ENCODE measurements around the gene UGT2B15. TPM values are rescaled to one million over a fixed set of nuclear protein-coding genes. Genes with fewer than 3 reads are reported as not detected.
"Not testable (repeated sequence)": the region's sequence is repeated elsewhere in the genome, so short reads cannot be mapped to it uniquely, and the experiment has no call there.

UGT2B15 gene
- total RNA-seq (2012; rRNA removed): not detected in 2 replicates

DNA sequence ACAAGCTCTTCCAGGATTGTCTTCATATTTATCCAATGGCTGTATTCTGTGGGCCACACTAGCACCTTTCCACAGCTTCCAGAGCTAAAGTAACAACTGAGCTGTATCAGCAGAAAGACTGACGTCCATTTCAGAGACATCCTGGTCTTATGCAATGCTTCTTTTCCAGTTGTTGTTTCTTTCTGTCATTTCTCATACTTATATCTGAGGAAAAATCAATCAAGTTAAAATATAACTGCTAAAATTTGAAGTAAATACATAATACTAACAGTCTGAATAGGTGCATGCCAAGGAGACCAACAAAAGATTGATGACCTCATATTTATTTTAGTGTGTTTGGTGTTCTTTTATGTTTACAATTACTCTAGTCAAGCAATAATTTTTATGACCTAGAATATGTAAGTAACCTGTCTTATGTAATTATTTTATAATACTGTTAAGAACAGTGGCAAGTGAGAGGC, at the start of gene UGT2B15:
Gene UGT2B15 (minus strand): TSS at position 174 of the 461 bp plus-strand sequence. CDS start 34 bp downstream, at position 140.
- H3K9ac ChIP-seq (ENCODE audit: low read depth, low read length); H3K27me3 ChIP-seq (ENCODE audit: control insufficient read depth, insufficient read depth, low read length); H3K4me1 ChIP-seq (ENCODE audit: control insufficient read depth, insufficient read depth, low read length); H3K4me2 ChIP-seq (ENCODE audit: low read length); H3K9me3 ChIP-seq (replicated peaks; ENCODE audit: low read length); H3K4me3 ChIP-seq (ENCODE audit: low read length); H3K36me3 ChIP-seq (ENCODE audit: insufficient read depth, low read length): not testable (repeated sequence)

DNA sequence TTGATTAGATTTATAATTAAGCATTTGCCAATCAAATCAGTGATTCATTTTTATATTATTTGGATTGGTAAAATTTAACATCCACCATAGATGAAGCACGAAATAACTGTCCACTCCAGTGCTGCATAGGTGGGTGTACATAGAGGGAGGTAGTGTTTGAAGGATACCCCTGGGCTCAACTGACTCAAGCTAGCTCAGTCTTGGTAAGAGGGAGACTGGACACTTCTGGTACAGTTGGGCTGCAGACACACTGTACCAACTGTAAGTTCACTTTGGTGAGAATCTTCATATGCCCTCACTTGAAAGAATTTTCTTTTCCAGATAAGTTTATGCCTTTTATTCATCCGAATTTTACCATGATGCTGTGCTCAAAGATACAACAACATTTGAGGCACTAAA, 48.6 kb upstream of the UGT2B15 start:
- Histone ChIP-seq H3K27me3 (ENCODE audit: control insufficient read depth, insufficient read depth, low read length) (no peaks in the 10 kb centered on the region), H3K36me3 (ENCODE audit: insufficient read depth, low read length) (no peaks in the 10 kb centered on the region), H3K4me2 (ENCODE audit: low read length) (no peak overlapping the region), H3K9ac (ENCODE audit: low read depth, low read length) (no peak overlapping the region), H3K4me3 (ENCODE audit: low read length) (no peak overlapping the region), H3K9me3 (replicated peaks; ENCODE audit: low read length) (no peaks in the 10 kb centered on the region), H3K4me1 (ENCODE audit: control insufficient read depth, insufficient read depth, low read length) (no peaks in the 10 kb centered on the region)

DNA sequence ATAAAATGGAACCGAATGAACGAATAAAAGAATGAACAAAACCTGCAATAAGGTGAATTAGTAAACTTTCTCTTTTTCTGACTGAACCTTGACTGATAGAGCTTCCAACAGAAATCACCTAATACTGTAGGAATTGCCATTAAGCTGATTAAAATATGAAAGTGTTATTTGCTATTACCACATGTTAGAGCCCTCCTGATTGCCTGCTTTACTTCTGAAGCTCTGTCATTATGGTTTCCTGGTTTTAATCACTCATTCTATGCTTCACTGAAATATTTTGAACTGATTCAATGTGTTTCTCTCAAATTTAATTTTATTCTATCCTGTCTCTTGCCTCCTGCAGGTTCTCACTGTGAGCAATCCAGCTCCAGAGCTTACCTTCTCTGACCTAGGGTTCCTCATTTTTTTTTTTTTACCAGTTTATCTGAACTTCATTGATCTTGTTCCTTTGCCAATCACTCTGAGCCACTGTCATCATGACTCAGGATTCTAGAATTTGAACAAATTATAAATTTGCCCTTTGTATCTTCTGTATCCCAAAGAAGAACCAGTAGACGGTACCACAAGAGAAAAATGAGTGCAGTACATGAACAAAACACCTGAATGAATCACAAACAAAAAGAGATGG, 48.1 kb upstream of the UGT2B15 start:
- Histone ChIP-seq H3K9me3 (replicated peaks; ENCODE audit: low read length) (no peaks in the 10 kb centered on the region), H3K4me2 (ENCODE audit: low read length) (no peak overlapping the region), H3K9ac (ENCODE audit: low read depth, low read length) (no peak overlapping the region), H3K27me3 (ENCODE audit: control insufficient read depth, insufficient read depth, low read length) (no peaks in the 10 kb centered on the region), H3K4me1 (ENCODE audit: control insufficient read depth, insufficient read depth, low read length) (no peaks in the 10 kb centered on the region), H3K36me3 (ENCODE audit: insufficient read depth, low read length) (no peaks in the 10 kb centered on the region), H3K4me3 (ENCODE audit: low read length) (no peak overlapping the region)

DNA sequence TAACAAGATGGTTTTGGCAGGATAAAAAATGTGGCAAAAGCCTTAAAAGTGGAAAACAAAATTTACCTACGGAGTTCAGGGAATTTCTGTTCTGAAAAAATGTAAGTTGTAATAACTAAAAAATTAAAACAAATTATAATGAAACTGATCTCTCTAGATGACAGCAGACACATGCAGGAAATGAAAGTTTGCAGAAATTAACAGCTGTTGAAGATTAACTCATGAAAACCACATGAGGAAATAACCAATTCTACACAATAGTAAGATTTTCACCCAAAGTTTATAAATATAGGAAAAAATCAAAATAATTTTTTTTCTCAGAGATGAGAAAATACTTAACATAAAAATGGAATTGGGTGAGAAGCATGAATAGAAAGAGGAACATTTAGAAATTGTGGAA, 47.5 kb upstream of the UGT2B15 start:
- H3K4me2 ChIP-seq (ENCODE audit: low read length): no peak overlapping the region

DNA sequence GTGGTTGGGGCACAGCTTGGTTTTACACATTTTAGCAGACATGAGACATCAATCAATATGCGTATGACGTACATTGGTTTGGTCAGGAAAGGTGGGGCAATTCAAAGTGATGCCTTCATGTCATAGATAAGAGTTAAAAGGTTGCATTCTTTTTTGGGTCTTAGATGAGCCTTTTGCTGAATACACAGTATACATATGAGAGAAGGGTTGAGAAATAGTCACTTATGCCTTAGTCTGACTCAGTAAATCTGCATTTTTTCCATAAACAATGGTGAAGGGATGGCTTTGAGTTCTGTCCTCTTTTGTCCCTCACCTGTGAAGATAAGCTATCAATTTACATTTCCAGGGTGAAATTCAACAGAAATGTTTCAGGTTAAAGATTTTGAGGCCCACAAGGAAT, 43.9 kb upstream of the UGT2B15 start:
- Histone ChIP-seq H3K27me3 (ENCODE audit: control insufficient read depth, insufficient read depth, low read length) (no peaks in the 10 kb centered on the region), H3K4me2 (ENCODE audit: low read length) (no peak overlapping the region), H3K36me3 (ENCODE audit: insufficient read depth, low read length) (no peaks in the 10 kb centered on the region), H3K4me1 (ENCODE audit: control insufficient read depth, insufficient read depth, low read length) (no peaks in the 10 kb centered on the region), H3K9me3 (replicated peaks; ENCODE audit: low read length) (no peaks in the 10 kb centered on the region), H3K9ac (ENCODE audit: low read depth, low read length) (no peak overlapping the region), H3K4me3 (ENCODE audit: low read length) (no peak overlapping the region)

More for the DNA sequence above, 47.5 kb upstream of the UGT2B15 start:
- Histone ChIP-seq H3K36me3 (ENCODE audit: insufficient read depth, low read length) (no peaks in the 10 kb centered on the region), H3K9ac (ENCODE audit: low read depth, low read length) (no peak overlapping the region), H3K9me3 (replicated peaks; ENCODE audit: low read length) (no peaks in the 10 kb centered on the region), H3K27me3 (ENCODE audit: control insufficient read depth, insufficient read depth, low read length) (no peaks in the 10 kb centered on the region), H3K4me1 (ENCODE audit: control insufficient read depth, insufficient read depth, low read length) (no peaks in the 10 kb centered on the region), H3K4me3 (ENCODE audit: low read length) (no peak overlapping the region)

DNA sequence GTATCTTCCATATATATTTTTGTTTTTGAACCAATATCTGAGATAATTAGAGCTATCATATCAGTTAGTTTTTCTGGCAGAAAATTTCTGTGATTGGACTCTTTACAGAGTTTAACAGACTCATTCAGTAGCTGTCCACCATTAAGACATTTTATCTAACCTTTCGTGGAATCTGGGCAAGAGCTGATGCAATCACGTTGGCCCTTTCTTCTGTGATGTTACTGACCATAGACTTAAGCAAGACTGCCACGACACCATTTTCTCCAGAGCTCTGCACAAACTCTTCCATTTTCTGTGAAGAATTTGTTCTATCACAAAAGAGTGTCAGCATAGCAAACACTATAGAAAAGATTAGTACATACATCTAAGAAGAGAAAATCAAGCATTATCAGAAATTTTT, 41.8 kb upstream of the UGT2B15 start:
- H3K4me2 ChIP-seq (ENCODE audit: low read length): no peak overlapping the region
- H3K9me3 ChIP-seq (replicated peaks; ENCODE audit: low read length): no peaks in the 10 kb centered on the region
- H3K27me3 ChIP-seq (ENCODE audit: control insufficient read depth, insufficient read depth, low read length): no peaks in the 10 kb centered on the region
- no peaks in the 10 kb centered on the region for H3K36me3 ChIP-seq (ENCODE audit: insufficient read depth, low read length)
- H3K4me3 ChIP-seq (ENCODE audit: low read length): no peak overlapping the region
- H3K9ac ChIP-seq (ENCODE audit: low read depth, low read length): no peak overlapping the region
- H3K4me1 ChIP-seq (ENCODE audit: control insufficient read depth, insufficient read depth, low read length): no peaks in the 10 kb centered on the region

DNA sequence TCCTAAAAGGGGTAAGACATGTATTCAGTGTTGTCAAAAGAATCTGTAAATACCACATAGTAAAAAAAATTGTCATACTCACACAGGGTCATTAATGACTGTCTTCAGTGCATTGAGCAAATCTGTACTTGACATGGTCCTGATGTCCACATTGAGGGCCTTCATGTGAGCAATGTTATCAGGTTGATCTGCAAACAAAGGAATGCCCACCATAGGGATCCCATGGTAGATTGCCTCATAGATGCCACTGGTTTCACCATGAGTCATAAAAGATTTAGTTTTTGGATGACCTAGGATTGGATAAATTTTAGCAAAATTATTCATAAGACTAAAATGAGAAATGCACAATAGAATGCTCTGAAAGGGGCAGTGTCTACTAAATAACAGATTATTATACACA, 38.1 kb upstream of the UGT2B15 start:
- Histone ChIP-seq H3K36me3 (ENCODE audit: insufficient read depth, low read length) (no peaks in the 10 kb centered on the region), H3K4me3 (ENCODE audit: low read length) (no peak overlapping the region), H3K4me2 (ENCODE audit: low read length) (no peak overlapping the region), H3K9me3 (replicated peaks; ENCODE audit: low read length) (no peaks in the 10 kb centered on the region), H3K9ac (ENCODE audit: low read depth, low read length) (no peak overlapping the region), H3K4me1 (ENCODE audit: control insufficient read depth, insufficient read depth, low read length) (no peaks in the 10 kb centered on the region), H3K27me3 (ENCODE audit: control insufficient read depth, insufficient read depth, low read length) (no peaks in the 10 kb centered on the region)

DNA sequence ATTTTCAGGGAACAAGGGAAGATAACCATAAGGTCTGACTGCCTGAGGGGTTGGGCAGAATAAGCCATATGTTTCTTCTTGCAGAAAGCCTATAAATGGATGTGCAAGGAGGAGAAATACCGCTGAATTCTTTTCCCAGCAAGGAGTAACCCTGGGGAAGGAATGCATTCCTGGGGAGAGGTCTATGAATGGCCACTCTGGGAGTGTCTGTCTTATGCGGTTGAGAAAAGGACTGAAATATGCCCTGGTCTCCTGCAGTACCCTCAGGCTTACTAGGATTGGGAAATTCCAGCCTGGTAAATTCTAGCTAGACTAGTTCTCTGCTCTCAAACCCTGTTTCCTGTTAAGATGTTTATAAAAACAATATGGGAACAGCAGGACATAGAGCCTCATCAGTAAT, 32.7 kb upstream of the UGT2B15 start:
- not testable (repeated sequence) for H3K4me3 ChIP-seq (ENCODE audit: low read length); H3K27me3 ChIP-seq (ENCODE audit: control insufficient read depth, insufficient read depth, low read length); H3K4me2 ChIP-seq (ENCODE audit: low read length); H3K9ac ChIP-seq (ENCODE audit: low read depth, low read length); H3K4me1 ChIP-seq (ENCODE audit: control insufficient read depth, insufficient read depth, low read length); H3K9me3 ChIP-seq (replicated peaks; ENCODE audit: low read length); H3K36me3 ChIP-seq (ENCODE audit: insufficient read depth, low read length)

DNA sequence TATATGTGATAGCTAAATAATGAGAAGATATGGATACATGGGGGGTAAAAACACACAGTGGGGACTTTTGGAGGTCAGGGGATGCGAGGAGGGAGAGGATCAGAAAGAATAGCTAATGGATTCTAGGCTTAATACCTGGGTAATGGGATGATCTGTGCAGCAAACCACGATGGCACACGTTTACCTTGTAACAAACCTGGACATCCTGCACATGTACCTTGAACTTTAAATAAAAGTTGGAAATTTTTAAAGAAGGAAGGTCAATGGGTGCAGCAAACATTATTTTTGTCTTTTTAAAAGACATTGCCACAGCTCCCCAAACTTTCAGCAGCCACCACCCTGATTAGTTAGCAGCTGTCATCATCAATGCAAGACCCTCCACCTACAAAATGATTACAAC, 29.7 kb upstream of the UGT2B15 start:
- H3K4me1 ChIP-seq (ENCODE audit: control insufficient read depth, insufficient read depth, low read length): no peaks in the 10 kb centered on the region
- no peak overlapping the region for H3K4me3 ChIP-seq (ENCODE audit: low read length)
- no peaks in the 10 kb centered on the region for H3K36me3 ChIP-seq (ENCODE audit: insufficient read depth, low read length)
- no peak overlapping the region for H3K9ac ChIP-seq (ENCODE audit: low read depth, low read length)
- no peak overlapping the region for H3K4me2 ChIP-seq (ENCODE audit: low read length)
- no peaks in the 10 kb centered on the region for H3K9me3 ChIP-seq (replicated peaks; ENCODE audit: low read length)
- no peaks in the 10 kb centered on the region for H3K27me3 ChIP-seq (ENCODE audit: control insufficient read depth, insufficient read depth, low read length)

DNA sequence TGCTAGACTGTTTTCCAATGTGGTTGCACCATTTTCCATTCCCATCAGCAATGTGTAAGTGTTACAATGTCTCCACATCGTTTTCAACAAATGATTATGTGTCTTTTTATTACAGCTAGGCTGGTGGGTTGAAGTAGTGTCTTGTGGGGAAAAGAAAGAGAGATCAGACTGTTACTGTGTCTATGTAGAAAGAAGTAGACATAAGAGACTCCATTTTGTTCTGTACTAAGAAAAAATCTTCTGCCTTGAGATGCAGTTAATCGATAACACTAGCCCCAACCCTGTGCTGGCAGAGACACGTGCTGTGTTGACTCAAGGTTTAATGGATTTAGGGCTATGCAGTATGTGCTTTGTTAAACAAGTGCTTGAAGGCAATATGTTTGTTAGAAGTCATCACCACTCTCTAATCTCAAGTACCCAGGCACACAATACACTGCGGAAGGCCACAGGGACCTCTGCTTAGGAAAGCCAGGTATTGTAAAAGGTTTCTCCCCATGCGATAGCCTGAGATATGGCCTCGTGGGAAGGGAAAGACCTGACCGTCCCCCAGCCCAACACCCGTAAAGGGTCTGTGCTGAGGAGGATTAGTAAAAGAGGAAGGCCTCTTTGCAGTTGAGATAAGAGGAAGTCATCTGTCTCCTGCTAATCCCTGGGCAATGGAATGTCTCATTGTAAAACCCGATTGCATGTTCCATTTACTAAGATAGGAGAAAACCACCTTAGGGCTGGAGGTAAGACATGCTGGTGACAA, 23.0 kb upstream of the UGT2B15 start:
- Histone ChIP-seq H3K27me3 (ENCODE audit: control insufficient read depth, insufficient read depth, low read length) (no peaks in the 10 kb centered on the region), H3K9me3 (replicated peaks; ENCODE audit: low read length) (no peaks in the 10 kb centered on the region), H3K4me2 (ENCODE audit: low read length) (no peak overlapping the region), H3K4me3 (ENCODE audit: low read length) (no peak overlapping the region), H3K4me1 (ENCODE audit: control insufficient read depth, insufficient read depth, low read length) (no peaks in the 10 kb centered on the region), H3K9ac (ENCODE audit: low read depth, low read length) (no peak overlapping the region), H3K36me3 (ENCODE audit: insufficient read depth, low read length) (no peaks in the 10 kb centered on the region)

DNA sequence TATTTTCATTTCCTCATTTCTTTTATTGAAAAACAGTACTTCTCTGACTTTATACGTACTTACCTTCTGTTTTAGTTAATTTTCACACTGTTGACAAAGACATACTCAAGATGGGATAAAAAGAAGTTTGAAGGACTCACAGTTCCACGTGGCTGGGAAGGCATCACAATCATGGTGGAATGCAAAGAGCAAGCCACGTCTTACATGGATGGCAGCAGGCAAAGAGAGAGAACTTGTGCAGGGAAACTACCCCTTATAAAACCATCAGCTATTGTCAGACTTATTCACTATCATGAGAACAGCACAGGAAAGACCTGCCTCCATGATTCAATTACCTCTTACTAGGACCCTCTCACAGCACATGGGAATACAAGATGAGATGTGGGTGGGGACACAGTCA, 20.7 kb upstream of the UGT2B15 start:
- no peak overlapping the region for H3K4me2 ChIP-seq (ENCODE audit: low read length)
- no peak overlapping the region for H3K9ac ChIP-seq (ENCODE audit: low read depth, low read length)
- H3K4me1 ChIP-seq (ENCODE audit: control insufficient read depth, insufficient read depth, low read length): no peaks in the 10 kb centered on the region
- H3K9me3 ChIP-seq (replicated peaks; ENCODE audit: low read length): no peaks in the 10 kb centered on the region
- H3K4me3 ChIP-seq (ENCODE audit: low read length): no peak overlapping the region
- no peaks in the 10 kb centered on the region for H3K27me3 ChIP-seq (ENCODE audit: control insufficient read depth, insufficient read depth, low read length)
- H3K36me3 ChIP-seq (ENCODE audit: insufficient read depth, low read length): no peaks in the 10 kb centered on the region

DNA sequence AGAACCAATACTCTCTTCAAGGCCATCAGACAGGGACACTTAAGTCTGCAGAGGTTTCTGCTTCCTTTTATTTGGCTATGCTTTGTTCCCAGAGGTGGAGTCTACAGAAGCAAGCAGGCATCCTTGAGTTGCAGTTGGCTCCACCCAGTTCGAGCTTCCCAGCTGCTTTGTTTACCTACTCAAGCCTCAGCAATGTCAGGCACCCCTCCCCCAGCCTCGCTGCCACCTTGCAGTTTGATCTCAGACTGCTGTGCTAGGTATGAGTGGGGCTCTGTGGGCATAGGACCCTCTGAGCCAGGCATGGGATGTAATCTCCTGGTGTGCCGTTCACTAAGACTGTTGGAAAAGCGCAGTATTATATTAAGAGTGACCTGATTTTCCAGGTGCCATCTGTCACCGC, 12.6 kb upstream of the UGT2B15 start:
- H3K4me2 ChIP-seq (ENCODE audit: low read length): no peak overlapping the region
- H3K4me1 ChIP-seq (ENCODE audit: control insufficient read depth, insufficient read depth, low read length): no peaks in the 10 kb centered on the region
- no peaks in the 10 kb centered on the region for H3K27me3 ChIP-seq (ENCODE audit: control insufficient read depth, insufficient read depth, low read length)
- H3K4me3 ChIP-seq (ENCODE audit: low read length): no peak overlapping the region
- no peak overlapping the region for H3K9ac ChIP-seq (ENCODE audit: low read depth, low read length)
- no peaks in the 10 kb centered on the region for H3K9me3 ChIP-seq (replicated peaks; ENCODE audit: low read length)
- H3K36me3 ChIP-seq (ENCODE audit: insufficient read depth, low read length): no peaks in the 10 kb centered on the region

Data from skeletal muscle satellite cell (primary cell).